Osteoblast (primary cell): ENCODE measurements around the gene CHAF1A. TPM values are rescaled to one million over a fixed set of nuclear protein-coding genes. Genes with fewer than 3 reads are reported as not detected.

Experiments
- DNase-seq: peaks from one replicate; pipeline ENCODE4 v3.0.0; 2011; ENCODE audit warnings: low spot score, mixed read lengths; ENCODE audit not compliant: insufficient read length; ENCODE audit errors: missing footprints
- H2AFZ ChIP-seq: 2 replicates; pipeline ENCODE4 v1.6.0; 2011; ENCODE audit warnings: mild to moderate bottlenecking, low read length
- H3K27ac ChIP-seq: 2 replicates; pipeline ENCODE4 v1.5.1; 2011; ENCODE audit warnings: mild to moderate bottlenecking, low read depth, low read length, moderate library complexity
- H3K27me3 ChIP-seq: 2 replicates; pipeline ENCODE4 v1.6.0; 2012; ENCODE audit warnings: mild to moderate bottlenecking, control low read depth, inconsistent platforms, low read length, moderate library complexity; ENCODE audit not compliant: insufficient read depth
- H3K36me3 ChIP-seq: 2 replicates; pipeline ENCODE4 v1.5.1; 2011; ENCODE audit warnings: mild to moderate bottlenecking, low read length, control low read depth, moderate library complexity; ENCODE audit not compliant: insufficient read depth
- H3K4me1 ChIP-seq: 2 replicates; pipeline ENCODE4 v1.5.1; 2011; ENCODE audit warnings: mild to moderate bottlenecking, low read length, control low read depth, moderate library complexity; ENCODE audit not compliant: insufficient read depth
- H3K4me2 ChIP-seq: 2 replicates; pipeline ENCODE4 v1.6.0; 2011; ENCODE audit warnings: mild to moderate bottlenecking, low read length; ENCODE audit not compliant: insufficient read depth
- H3K4me3 ChIP-seq: fragments of 200-600 bp; sonication (generic); 3 replicates; pipeline ENCODE4 v1.5.1; 2012; ENCODE audit warnings: mild to moderate bottlenecking, low read length, inconsistent platforms; ENCODE audit not compliant: insufficient read depth
- H3K79me2 ChIP-seq: 2 replicates; pipeline ENCODE4 v1.6.0; 2012; ENCODE audit warnings: mild to moderate bottlenecking, low read length, control low read depth, inconsistent platforms; ENCODE audit not compliant: insufficient read depth
- H3K9me3 ChIP-seq: 2 replicates; pipeline ENCODE4 v1.5.1; 2011; ENCODE audit warnings: low read depth, low read length, control low read depth
- H4K20me1 ChIP-seq: 2 replicates; pipeline ENCODE4 v1.6.0; 2012; ENCODE audit warnings: mild to moderate bottlenecking, low read length, control low read depth; ENCODE audit not compliant: insufficient read depth
- CTCF ChIP-seq: IDR thresholded peaks from 2 replicates; pipeline ENCODE4 v1.5.1; 2011; ENCODE audit warnings: mild to moderate bottlenecking, low read depth, low read length, moderate library complexity; ENCODE audit errors: extremely low read depth
- total RNA-seq: library from RNA; depleted of rRNA; stranded (reverse); fragments of >200 nt; gene quantifications from 2 replicates; pipeline ENCODE4 v1.2.3, GENCODE V29; 2012

Gene CHAF1A
- total RNA-seq, 1 donor, result 3.6 TPM

GRCh38 chr19:4449639-4450028 lies 47.2 kb downstream of the CHAF1A start:
- no peak for TF ChIP-seq CTCF
- no peaks in the 10 kb centered on the region for H3K27me3 ChIP-seq
- DNase-seq, result peak; percentile 72
- no peak overlapping the region for H3K4me2 ChIP-seq
- H3K4me1 ChIP-seq, result peaks cover under 1% of the 10 kb centered on the region
- no peaks in the 10 kb centered on the region for H3K9me3 ChIP-seq
- peaks cover 93% of the 10 kb centered on the region for H3K36me3 ChIP-seq
- no peak overlapping the region for H3K4me3 ChIP-seq
- peaks cover 33% of the 10 kb centered on the region for H4K20me1 ChIP-seq
- H3K27ac ChIP-seq, result no peak overlapping the region
- H3K79me2 ChIP-seq, result peaks cover 26% of the 10 kb centered on the region
- no peak overlapping the region for H2AFZ ChIP-seq

- peaks cover 68% of the 10 kb centered on the region for H3K36me3 ChIP-seq
- H3K4me1 ChIP-seq, result peaks cover 20% of the 10 kb centered on the region
- no peak overlapping the region for H3K4me3 ChIP-seq
- no peaks in the 10 kb centered on the region for H3K27me3 ChIP-seq
- H3K4me2 ChIP-seq, result no peak overlapping the region
- H3K27ac ChIP-seq, result no peak overlapping the region
- no peak for TF ChIP-seq CTCF
- peaks cover 43% of the 10 kb centered on the region for H4K20me1 ChIP-seq
- H3K9me3 ChIP-seq, result no peaks in the 10 kb centered on the region
- H3K79me2 ChIP-seq, result peaks cover 50% of the 10 kb centered on the region
- H2AFZ ChIP-seq, result no peak overlapping the region
- DNase-seq, result peak; percentile 86
Observed at GRCh38 chr19:4452230-4452990, 50.0 kb downstream of the CHAF1A start.

- Histone ChIP-seq H3K36me3 (peaks cover 57% of the 10 kb centered on the region), H3K27me3 (no peaks in the 10 kb centered on the region), H2AFZ (no peak overlapping the region), H3K9me3 (no peaks in the 10 kb centered on the region), H3K79me2 (peaks cover 49% of the 10 kb centered on the region), H3K4me2 (no peak overlapping the region), H3K27ac (no peak overlapping the region), H3K4me1 (peaks cover 22% of the 10 kb centered on the region), H3K4me3 (no peak overlapping the region), H4K20me1 (peaks cover 40% of the 10 kb centered on the region)
- peak; percentile 52 for DNase-seq
- TF ChIP-seq CTCF, result no peak
Observed at GRCh38 chr19:4453232-4454179, 51.1 kb downstream of the CHAF1A start.
